HG03108 (cell line): ENCODE measurements around the gene RASSF3.
A peak's percentile ranks its signal among the peaks of the same experiment; 100 is the strongest.
"Not testable (repeated sequence)": the region's sequence is repeated elsewhere in the genome, so short reads cannot be mapped to it uniquely, and the experiment has no call there.

Source experiments
- ATAC-seq: cut with Tn5 transposase; IDR thresholded peaks from one replicate; pipeline ENCODE4 v1.9.1; 2021; ENCODE audit warnings: moderate library complexity; ENCODE audit not compliant: unreplicated experiment

Gene RASSF3

DNA sequence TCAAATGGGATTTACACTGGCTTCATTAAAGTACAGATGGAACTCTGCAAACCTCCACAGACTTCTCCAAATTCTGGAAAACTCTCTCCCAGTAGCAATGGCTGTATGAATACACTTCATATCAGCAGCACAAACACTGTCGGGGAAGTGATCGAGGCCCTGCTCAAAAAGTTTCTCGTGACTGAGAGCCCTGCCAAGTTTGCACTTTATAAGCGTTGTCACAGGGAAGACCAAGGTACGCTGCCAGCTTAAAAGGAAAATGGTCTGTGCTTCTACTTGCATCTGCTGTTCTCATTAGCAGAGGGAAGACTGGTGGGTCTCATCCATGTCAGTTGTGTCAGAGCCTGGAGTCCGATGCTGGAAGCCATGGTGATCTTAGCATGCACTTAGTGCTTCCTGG, 77.9 kb downstream of the RASSF3 start:
- no peak for ATAC-seq

DNA sequence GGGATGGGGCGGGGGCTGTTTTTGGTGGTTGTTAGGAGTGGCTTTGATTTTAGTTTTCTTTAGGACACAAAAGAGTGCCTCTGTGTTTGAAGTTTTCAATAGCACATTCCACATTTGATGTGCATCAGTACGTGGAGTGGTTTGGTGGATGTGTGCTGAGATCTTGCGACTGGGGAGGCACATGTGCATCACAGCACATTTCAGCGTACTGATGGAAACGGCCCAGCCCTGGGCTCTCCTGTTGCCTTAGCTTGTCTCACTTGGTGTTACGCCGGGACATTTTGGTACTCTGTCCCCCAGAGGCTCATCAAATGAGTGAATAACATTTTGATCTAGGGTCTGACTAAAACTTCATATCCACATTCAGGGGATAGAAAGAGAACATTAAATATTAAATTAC, 78.4 kb downstream of the RASSF3 start:
- ATAC-seq = no peak

DNA sequence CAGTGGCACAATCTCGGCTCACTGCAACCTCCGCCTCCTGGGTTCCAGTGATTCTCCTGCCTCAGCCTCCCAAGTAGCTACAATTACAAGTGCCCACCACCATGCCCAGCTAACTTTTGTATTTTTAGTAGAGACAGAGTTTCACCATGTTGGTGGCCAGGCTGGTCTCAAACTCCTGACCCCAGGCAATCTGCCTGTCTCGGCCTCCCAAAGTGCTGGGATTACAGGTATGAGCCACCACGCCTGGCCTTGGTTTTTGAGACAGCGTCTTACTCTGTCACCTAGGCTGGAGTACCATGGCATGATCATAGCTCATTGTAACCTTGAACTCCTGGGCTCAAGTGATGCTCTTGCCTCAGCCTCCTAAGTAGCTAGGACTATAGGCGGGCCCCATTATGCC, 79.9 kb downstream of the RASSF3 start:
- ATAC-seq = not testable (repeated sequence)

DNA sequence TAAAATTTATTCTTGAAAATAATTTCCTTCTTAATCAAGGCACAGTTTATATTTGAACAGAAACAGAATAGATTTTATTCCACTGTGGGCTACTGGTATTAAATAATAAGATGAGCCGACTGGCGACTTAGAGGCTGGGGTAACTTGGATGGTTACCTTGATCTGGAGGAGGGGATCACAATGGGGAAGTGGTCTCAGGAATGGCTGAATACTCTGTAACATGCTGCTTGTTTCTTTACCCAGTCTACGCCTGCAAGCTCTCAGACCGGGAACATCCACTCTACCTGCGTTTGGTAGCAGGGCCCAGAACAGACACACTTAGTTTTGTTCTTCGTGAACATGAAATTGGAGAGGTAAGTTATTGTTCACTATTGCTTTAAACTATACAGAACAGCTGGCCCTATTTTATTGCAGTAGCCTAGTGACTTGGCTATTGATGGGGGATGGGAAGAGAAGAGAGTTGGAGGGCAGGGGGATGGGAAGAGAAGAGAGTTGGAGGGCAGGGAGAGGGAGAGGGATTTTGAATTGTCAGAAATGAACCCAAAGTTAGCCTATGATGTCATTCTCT, 81.0 kb downstream of the RASSF3 start:
- ATAC-seq = no peak

DNA sequence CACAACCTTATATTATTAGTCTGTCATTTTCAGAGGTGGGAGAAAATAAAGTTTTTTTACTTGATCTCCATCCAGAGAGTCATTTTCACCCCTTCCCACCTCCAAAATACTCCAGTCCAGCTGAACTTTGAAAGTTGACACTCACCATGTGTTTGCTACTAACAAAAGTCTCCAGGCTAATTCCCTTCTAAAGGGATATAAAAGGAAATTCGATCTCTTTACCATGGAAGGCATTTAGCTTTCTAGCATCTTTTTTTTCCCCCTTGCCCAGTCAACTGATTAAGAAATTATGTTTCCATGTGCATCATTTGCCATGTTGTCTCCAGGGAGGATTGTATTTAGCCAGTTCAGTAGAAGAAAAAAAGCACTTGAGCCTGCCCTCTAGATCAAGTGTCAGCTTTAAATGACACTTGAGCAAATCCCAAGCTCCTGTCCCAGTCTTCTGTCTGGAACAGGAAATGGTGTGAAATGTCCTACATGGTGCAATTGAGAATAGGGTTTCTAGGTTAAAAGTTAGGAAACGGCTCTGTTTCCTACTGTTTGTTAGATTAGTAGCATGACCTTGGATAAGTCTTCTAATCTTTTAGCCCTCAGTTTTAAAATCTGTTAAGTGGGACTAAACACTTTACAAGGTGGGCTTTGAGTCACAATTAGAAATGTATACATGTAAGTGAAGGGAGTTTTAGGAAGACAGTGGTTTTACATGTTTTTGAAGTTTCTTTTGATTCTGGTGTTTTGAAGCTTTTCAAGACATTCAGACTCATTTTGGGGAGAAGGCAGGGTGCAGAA, 81.7 kb downstream of the RASSF3 start:
- ATAC-seq = no peak

DNA sequence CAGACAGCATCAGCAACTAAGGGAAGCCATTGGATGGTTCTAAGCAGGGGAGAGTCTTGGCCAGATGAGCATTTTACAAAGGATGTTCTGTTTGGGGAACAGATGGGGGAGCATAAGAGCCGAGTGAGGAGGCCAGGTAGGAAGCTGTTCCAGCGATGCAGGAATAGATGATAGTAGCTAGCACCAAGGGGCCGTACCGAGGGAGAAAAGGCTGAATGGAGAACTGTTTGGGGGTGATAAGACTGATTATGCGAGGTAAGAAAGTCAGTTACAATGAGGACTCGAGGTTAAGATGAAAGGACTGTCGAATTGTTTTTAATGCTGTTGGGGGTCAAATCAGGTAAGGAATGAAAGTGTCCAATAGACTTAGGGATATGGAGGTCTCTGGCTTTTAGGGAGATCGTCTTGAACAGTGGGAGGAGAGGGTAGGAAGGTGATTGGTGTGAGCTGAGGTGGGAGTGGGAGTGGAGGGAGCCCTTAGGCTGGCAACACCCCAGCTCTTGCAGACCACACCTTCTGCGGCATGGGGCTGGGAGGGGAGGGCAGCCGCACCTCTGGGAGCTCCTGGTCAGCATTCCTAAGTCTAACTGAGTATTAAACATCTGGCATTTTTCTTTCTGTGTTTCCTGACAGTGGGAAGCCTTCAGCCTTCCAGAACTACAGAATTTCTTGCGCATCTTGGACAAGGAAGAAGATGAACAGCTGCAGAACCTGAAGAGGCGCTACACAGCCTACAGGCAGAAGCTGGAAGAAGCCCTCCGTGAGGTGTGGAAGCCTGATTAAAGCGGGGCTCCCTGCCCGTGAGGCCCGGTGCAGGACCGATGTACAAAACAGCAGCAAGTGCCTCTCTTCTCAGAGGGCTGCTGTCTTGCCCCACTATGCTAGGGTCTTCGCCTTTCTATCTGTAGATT, 84.1 kb downstream of the RASSF3 start:
- no peak for ATAC-seq

DNA sequence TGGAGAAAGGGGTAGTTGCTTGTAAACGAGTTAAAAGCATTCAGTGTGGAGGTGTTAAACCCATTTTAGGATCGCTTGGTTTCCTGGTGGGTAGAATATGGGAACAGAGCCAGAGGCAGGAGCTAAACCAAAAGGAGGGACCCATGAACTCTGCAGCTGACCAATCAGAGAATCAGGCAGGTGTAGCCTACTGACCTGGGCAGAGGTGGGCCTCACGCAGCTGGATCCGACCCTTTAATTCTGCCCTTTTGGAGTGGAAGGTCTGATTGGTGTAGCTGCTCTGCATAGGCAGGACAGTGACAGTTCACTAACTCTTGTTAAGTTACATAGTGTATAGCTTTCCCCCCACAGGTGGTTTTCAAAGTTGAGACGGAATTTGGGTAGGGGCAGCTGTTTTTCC, 85.3 kb downstream of the RASSF3 start:
- ATAC-seq = no peak

DNA sequence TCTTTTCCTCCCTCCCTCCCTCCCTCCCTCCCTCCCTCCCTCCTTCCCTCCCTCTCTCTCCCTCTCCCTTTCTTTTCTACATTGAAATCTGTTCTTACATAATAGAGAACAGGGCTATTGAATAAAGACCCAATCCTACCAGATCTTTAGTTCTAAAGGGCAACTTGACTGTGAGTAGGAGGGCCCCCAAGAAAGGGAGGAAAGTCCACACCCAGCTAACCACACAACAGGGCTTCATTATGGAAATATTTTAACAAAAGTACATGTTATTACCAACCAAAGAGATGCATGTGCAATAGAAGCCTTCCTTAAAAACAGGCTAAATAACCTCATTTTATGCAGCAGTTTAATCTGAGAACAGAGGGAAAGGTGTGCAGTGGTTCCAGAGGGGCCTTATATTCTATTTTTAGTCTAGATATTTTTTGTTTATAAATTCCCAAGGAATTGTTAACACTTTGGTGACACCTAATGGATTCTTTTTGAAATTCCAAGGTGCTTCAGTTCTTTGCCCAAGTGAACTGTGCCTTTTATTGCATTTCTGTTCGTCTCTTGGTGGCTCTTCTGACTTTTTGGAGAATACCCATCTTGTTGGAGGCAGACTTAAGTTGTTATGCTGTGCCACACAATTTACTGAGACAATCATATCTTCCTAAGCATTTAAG, 85.9 kb downstream of the RASSF3 start:
- no peak for ATAC-seq

DNA sequence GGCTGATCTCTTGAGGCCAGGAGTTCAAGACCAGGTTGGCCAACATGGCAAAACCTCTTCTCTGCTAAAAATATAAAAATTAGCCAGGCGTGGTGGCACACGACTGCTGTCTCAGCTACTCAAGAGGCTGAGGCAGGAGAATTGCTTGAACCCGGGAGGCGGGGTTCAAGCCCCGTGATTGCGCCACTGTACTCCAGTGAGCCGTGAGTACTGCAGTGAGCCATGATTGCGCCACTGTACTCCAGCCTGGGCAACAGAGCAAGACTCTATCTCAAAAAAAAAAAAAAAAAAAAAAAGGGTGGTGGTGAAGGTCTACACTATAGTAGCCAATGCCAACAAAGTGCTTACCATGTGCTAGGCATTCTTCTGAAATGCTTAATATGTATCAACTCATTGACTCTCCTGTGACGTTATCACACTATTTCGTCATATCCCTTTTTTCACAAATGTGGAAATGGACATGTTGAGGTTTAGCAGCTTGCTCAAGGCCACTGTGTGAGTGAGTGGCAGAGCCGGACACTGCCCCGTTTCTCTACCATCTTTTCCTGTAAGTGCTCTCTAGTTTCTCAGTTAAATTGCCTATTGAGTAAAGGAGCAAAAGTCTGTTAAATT, 89.3 kb downstream of the RASSF3 start:
- ATAC-seq = no peak

DNA sequence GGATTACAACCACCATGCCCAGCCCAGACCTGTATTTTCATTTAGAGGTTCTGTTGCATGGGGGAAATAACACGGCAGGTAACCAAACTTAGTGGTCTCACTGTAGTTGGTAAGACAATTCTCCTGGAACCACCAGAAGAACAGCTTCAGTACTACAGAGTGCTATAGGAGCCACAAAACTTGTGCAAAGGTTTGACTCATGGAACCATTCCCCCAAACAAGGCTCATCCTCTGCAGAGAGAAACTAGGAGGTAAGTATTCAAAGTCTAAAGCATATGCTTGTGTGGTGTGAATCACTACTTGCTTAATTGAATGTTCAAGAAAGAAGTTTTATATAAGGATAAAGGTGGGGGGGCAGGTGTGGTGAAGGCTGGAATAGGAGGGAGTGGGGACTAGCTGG, 90.2 kb downstream of the RASSF3 start:
- no peak for ATAC-seq

DNA sequence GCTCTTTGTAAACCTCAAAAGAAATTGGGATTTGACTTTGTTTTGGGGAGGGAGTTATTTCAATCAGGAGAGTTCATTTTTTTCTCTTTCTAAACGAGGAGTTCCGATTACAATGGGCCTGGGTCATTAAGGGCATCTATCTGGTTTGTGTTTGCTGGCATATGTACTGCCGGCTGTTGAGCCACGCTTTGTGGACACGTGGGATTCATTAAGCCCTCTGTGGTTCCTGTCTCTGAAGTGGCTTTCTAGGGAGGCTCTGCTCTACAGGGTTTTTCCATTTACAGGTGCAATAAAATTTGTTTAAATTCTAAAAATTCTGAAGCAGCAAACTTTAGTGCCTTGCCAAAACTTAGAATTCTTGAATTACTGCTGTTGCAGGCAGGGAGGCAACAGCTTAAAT, 91.0 kb downstream of the RASSF3 start:
- no peak for ATAC-seq

DNA sequence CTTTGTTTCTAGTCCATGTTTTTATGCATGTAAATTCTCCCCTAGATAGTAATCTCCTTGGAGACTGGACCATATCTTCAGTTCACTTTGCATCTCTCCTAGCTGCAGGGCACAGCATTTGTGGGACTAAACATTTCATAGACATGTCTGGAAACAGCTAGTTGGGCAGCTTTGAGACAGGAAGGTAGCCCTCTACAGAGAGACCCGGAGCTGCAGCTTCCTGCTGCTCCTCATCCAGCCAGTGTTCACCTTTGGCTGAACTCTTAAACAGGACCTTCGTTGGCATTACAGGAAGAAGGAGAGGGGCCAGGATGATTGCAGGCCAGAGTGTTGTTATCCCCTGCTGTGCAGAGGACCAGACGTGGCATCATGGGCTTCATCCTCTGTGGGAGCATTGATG, 96.0 kb downstream of the RASSF3 start:
- no peak for ATAC-seq

DNA sequence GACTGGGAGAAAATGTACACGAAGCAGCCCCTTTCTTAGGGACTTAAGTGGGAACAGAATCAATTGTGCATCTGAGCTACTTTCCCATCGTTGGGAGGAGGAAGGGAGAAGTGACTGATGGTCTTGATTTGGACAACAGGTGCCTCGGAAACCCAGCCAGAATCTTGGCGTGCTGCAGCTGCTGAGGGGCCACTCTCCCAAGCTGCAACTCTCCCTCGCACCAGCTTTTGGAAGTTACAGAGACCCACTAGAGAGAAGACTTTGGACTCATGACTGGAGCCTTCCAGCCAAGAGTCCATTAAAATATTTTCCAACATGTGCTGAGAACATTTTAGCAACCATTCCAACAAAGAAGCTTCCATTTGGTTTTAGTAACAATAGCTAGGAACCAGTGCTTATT, 96.6 kb downstream of the RASSF3 start:
- ATAC-seq = no peak

DNA sequence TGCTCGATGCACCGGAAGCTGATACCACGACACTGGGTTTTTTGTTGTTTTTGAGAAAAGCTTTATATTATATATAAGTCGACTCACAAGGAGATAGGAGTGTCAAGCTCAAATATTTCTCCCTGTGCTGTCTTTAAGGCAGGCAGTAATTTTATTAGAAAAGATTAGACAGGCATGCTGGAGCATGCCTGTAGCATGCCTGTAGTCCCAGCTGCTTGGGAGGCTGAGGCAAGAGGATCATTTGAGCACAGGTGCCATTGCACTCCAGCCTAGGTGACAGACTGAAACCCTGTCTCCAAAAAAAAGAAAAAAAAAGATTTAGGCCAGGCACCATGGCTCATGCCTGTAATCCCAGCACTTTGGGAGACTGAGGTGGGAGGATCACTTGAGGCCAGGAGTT, 97.1 kb downstream of the RASSF3 start:
- no peak for ATAC-seq

DNA sequence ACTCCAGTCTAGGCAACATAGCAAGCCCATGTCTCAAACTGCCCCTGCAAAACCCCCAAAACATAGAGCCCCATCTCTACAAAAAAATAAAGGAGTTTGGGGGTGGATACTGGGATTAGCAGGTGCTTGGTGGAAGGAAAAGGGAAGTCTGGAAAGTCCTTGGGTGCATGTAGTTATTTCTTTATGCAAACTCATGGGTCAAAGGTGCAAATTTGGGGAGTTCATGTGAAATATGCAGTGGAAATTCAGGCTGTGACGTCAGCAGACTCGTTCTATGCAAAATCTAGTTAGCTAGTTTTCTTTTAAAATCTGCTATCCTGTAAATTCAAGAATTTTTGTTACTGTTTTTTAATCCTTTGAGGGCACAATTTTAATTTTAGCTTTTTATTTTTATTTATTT, 97.6 kb downstream of the RASSF3 start:
- no peak for ATAC-seq

DNA sequence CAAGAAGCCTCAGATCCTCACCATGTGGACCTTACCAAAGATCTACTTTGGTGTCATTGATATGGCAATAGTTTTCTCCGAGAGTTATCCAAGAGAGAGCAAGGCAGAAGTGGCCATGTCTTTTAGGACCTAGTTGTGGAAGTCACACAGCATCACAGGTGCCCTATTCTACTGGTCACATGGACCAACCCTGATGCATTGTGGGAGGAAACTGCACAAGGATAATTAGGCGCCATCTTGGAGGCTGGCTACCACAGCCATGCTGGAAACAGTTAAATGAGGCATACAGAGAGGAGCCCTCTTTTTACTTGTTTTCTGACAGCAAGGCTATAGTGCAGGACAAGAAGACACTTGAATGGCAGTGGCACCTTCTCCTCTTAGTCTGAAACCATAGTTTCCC, 99.1 kb downstream of the RASSF3 start:
- no peak for ATAC-seq

DNA sequence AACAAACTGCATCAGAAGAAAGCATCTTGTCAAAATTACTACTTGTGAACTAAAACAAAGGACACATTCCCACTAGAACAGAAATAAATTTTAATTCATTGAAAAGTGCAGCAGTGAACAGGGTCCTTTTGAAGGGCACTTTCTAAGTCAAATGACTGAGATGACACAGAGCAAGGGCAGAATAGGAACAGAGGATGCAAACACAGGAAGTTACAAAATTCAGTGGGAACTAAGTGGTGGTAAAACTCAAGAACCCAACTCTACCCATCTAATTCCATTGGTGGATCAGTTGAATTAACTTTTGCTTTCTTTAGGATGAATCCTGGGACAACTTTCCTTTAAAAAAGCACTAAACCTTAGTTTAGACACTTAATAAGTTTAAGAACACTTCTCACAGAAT, 103.1 kb downstream of the RASSF3 start:
- no peak for ATAC-seq

DNA sequence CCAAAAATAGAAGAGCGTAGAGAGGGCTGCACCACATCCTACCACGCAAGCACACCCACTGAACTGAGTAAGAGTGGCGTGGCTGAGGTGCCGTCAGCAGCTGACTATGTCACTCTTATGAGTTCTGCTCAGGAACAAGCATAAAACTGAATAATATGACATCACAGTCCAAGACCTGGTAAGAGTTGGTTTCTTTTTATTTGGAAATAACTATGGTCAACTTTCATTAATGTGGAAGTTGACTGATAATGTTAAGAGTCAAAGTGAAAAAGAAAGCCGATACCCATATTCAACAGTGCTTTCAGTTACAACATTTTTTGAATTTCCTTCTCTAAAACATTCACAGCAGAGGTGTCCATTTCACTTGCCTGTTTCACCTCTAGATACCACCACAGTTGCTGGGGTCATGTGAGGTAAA, 104.3 kb downstream of the RASSF3 start:
- ATAC-seq = peak; percentile 59

DNA sequence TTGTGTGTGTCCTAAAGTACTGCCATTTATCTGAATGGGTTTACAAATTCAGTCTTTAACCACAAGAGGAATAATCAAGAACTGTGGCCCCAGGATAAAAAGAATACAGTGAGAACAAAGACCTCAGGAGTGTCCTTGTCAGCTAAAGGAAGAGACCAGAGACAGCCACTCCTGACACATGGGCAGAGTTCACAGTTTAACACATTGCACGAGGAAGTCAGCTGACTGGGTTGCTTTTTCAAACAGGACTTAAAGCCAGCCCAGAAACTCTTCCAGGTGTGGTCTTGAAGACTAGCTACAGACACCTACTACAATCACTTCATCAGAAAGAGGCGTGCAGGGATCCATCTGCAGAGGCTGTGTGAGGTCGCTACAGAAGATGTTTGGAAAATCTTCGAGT, 106.1 kb downstream of the RASSF3 start:
- no peak for ATAC-seq

DNA sequence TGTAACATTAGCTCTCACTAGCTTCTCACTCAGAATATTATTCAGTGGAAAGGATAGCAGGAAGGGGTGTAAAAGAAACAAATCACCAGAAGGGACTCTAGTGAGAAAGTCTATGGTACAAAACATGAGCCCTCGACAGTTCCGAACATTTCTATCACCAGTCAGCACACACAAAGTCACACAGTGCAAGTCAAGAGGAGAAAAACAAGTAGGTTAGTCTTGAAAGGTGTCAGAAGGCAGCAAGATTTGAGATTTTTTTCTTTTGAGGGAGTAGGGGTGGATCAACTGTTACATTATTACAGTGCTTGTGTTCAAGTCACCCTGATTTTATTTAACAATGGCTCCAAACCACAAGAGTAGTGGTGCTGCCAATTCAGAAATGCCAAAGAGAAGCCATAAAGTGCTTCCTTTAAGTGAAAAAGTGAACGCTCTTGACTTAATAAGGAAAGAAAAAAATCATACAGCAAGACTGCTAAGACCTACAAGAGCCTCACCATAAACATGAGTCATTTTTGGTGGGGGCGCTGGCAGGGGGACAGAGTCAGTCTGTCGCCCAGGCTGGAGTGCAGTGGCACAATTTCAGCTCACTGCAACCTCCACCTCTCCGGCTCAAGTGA, 106.7 kb downstream of the RASSF3 start:
- no peak for ATAC-seq
